NCI-H345 (cell line): ENCODE data around the gene CDHR2.

Experiments
- DNase-seq: peaks from one replicate; lab custom pipeline; 2025; lab: John Stamatoyannopoulos, UW

Gene CDHR2, protein sequence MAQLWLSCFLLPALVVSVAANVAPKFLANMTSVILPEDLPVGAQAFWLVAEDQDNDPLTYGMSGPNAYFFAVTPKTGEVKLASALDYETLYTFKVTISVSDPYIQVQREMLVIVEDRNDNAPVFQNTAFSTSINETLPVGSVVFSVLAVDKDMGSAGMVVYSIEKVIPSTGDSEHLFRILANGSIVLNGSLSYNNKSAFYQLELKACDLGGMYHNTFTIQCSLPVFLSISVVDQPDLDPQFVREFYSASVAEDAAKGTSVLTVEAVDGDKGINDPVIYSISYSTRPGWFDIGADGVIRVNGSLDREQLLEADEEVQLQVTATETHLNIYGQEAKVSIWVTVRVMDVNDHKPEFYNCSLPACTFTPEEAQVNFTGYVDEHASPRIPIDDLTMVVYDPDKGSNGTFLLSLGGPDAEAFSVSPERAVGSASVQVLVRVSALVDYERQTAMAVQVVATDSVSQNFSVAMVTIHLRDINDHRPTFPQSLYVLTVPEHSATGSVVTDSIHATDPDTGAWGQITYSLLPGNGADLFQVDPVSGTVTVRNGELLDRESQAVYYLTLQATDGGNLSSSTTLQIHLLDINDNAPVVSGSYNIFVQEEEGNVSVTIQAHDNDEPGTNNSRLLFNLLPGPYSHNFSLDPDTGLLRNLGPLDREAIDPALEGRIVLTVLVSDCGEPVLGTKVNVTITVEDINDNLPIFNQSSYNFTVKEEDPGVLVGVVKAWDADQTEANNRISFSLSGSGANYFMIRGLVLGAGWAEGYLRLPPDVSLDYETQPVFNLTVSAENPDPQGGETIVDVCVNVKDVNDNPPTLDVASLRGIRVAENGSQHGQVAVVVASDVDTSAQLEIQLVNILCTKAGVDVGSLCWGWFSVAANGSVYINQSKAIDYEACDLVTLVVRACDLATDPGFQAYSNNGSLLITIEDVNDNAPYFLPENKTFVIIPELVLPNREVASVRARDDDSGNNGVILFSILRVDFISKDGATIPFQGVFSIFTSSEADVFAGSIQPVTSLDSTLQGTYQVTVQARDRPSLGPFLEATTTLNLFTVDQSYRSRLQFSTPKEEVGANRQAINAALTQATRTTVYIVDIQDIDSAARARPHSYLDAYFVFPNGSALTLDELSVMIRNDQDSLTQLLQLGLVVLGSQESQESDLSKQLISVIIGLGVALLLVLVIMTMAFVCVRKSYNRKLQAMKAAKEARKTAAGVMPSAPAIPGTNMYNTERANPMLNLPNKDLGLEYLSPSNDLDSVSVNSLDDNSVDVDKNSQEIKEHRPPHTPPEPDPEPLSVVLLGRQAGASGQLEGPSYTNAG (N-terminal part only)

DNA sequence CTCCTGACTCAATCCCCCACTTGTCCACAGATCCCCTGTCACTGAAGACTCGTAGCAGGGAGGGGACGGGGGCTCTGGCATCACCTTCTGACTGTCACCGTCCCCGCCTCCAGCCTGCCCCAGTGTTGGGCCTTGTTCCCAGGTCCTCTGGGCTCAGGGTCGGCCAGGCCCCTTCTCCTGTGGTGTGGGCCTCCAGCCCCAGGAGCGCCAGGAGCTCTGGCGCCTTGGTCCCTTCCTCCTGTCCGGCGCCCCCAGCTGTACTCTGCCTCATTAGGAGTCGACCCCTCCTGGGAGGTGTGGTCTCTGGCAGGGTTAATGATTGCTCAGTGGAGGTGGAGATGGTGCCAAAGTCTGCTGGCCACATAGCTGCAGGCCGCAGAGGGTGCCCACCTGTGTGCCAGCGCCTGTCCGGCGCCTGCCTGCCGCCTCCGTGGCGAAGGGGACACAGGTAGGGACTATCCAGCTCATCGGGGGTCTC, at the start of gene CDHR2:
Gene CDHR2 (plus strand): TSS at position 376 of the 478 bp plus-strand sequence. CDS start 16,011 bp downstream, outside the sequence.
- DNase-seq = no peak

DNA sequence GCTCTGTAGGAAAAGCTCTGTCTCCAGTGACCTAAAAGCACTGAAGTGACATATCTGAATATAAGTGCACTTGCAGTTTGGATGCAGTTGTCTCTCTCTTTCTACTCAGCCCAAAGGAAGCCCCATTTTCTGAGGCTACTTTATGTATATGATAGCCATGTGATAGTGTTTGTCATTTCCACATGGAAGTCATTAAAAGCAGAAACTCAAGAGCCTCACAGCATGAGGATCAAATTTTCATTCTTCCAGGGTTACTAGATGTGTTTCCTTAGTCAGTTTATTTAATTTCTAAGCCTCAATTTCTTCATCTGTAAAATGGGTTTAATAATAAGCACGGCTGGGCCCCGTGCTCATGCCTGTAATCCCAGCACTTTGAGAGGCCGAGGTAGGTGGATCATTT, 48.6 kb upstream of the CDHR2 start:
- DNase-seq = no peak

DNA sequence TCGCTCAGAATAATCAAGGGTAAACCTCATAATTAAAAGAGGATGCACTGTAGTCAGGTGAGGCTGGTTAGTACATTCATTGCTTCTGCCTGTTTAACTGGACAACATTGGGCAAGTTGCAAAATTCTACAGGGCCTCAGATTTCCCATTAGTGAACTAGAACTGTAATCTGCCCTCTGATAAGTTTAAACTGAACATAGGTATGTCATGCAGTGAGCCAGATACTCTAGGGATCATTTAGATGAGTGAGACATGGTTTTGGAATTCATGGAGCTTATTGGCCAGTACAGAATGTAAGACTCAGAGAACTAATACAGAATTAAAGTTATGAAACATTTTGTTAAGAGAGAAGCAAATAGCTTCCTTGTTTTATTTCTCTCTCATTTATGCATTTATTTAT, 47.8 kb upstream of the CDHR2 start:
- no peak for DNase-seq

DNA sequence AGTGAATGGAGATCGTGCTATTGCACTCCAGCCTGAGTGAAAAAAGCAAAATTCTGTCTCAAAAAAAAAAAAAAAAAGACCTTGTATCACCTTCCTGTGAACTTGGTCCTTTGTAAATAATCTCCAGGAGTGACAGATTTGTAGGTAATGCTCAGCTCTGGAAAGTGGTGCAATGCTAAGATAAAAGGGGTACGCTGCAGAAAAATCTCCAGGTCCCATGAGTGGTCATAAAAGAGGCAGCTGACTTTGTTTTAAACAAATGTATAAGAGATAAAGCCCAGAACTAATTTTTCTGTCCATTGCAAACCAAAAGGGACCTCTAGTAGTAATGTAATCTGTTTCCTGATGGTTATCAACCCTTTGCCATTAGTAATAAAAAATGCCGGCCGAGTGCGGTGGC, 45.6 kb upstream of the CDHR2 start:
- DNase-seq = no peak

DNA sequence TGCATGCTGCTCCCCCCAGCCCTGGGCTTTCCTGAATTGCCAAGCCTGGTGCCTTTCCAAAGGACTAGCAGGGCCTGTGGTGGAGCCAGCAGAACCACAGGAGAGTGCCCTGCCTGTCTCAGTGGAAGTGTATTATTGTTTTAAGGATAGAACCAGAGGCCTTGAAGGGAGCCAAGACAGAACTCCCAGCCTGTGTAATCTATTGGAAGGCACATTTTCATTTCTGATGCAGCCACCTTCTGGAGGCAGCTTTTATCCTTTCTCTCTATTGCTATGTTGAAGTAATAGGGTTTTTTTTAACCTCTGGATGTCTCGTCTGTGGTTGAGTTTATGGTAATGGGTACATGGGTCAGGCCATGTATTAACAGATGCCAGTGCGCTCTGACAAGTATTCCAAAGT, 41.2 kb upstream of the CDHR2 start:
- no peak for DNase-seq

DNA sequence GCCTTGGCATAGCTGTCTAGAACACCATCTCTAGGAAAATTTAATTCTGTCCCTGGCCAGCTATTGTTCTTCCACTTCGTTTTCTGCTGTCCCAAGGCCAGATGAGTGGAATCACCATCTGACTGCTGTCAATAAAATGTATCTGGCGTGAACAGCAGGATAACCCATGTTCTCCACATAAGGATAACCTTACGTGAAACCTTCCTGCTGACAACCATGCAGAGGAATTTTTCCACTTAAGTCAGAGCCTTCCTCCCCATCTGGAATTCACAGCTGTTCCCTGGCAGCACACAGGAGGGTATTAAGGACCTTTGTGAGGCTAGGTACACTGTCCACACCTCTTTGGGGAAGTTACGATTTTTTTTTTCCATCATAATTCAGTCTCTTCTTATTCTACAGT, 40.5 kb upstream of the CDHR2 start:
- no peak for DNase-seq

DNA sequence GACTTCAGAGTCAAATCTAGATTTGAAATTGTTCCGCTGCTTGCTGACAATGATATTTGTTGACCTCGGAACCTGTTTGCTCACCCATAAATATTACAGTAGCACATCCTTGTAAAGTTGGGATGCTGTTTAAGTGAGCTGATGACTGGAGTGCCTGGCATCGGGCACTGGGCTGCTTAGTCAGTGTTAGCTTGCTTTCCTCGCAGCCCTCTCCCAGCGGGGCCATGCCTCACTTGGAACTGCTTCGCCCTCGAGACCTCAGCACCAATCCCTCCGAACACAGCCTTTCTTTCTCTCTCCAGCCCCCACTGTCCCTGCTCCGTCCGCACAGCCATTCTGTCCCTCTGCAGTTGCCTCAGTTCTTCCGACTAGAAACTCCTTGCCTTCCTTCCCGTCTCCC, 35.4 kb upstream of the CDHR2 start:
- DNase-seq = no peak

DNA sequence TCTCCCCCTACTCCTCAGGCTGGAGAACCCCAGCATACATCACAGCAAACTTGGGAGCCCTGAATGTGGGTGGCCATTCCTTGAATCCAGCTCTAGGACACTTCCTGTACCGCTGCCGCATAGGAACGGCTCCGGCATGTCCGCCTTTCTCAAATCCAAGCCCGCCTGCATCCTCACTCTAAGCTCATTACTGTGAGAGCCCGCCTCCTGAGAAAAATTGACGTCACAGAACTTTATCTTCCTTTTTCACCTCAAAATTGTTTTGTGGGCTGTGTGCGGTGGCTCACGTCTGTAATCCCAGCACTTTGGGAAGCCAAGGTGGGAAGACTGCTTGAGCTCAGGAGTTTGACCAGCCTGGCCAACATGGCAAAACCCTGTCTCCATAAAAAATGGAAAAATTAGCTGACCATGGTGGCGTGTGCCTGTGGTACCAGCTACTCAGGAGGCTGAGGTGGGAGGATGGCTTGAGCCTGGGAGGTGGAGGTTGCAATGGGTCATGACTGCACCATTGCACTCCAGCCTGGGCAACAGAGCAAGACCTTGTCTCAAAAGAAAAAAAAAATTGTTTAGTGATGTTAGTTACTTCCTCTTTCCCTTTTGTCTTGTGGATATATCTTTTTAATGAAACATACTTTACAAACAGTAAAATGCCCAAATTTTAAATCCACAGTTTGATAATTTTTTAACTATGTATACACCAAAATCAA, 34.7 kb upstream of the CDHR2 start:
- no peak for DNase-seq

DNA sequence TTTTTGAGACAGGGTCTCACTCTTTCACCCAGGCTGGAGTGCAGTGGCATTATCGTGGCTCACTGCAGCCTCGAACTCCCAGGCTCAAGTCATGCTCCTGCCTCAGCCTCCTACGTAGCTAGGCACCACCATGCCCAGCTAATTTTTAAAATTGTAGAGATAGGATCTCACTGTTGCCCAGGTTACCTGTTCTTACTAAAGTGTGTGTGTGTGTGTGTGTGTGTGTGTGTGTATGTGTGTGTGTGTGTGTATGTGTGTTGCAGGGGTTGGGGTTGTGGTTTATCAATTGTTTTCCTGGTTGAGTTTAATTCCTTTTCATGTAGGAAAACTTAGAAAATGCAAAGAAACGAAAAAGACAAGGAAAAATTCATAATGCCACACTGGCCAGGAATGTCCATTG, 33.7 kb upstream of the CDHR2 start:
- no peak for DNase-seq

DNA sequence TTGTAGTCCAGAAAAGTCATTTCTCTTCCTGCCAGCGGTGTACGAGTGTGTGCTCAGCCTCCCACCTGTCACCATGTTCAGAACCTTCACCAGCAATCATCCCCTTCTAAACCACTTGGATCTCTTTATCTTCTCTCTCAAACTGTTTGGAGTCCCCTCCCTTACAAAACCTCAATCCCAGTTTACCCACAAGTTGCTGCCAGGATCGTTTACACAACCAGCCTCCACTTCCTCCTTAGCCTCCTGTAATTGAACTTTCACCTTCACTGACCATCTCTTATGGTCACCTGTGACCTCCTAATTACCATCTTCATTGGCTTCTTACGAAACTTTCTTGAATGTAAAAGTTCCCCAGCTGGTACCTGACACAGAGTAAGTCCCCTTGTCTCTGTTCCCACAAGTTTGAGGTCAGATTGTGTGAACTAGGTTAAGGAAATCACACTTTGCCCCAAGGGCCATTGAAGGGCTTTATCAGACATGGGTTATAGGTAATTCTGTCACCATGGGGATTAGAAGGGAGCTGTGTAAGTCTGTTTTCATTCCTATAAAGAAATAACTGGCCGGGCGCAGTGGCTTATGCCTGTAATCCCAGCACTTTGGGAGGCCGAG, 32.0 kb upstream of the CDHR2 start:
- DNase-seq = no peak

DNA sequence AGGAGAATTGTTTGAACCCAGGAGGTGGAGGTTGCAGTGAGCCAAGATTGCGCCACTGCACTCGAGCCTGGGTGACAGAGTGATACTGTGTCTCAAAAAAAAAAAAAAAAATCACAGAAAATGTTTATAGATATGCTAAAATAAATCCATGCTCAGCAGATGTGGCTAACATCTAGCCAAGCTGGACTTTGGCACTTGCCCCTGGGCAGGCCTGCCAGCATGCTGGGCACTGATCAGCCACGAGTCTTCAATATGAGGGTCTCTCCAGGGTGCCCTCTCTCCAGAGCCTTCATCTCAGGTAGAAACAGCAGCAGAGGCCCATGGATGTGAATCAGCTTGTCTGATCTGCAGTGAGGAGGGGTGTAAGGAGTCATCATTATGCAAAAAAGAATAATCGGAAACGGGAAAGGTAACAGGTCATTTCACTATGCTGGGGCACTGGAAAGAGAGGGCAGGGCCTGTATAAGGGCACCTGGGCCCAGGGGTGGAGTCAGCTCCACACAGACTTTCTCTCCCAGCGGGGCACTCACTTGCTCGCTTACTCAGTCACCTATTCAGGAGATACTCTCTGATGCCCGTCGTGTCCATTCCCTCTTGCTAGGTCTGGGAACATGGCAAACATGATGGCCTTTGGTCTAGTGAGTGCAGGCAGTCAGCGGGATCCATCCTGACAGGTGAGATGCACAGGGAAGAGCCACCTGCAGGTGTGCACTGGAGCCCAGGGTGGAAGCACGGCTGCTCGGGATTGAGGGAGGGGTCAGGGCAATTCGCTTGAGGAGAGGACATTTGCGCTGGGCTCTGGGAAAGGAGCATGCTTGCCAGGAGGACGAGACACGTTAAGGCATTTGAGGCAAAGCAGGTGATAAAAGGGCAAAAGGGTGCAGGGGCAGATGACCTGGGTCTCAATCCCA, 29.1 kb upstream of the CDHR2 start:
- DNase-seq = no peak

DNA sequence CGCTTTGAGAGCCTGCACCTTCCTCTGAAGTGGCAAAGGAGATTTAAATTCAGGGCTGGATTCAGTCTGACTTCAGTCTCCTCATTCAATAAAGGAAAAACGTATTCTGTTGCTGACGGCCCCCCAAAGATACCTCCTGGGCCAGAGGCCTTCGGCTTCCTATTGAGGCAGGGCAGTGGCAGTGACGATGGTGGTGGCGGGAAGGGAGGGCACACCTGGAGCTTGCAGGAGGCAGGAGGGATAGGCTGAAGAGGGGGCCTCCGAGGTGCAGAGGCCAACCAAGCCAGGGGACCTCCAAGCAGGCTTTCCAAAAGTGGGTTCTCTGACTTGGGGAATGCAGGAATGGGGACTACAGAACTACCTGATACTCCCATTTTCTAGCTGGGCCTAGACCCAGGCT, 27.9 kb upstream of the CDHR2 start:
- DNase-seq = no peak

DNA sequence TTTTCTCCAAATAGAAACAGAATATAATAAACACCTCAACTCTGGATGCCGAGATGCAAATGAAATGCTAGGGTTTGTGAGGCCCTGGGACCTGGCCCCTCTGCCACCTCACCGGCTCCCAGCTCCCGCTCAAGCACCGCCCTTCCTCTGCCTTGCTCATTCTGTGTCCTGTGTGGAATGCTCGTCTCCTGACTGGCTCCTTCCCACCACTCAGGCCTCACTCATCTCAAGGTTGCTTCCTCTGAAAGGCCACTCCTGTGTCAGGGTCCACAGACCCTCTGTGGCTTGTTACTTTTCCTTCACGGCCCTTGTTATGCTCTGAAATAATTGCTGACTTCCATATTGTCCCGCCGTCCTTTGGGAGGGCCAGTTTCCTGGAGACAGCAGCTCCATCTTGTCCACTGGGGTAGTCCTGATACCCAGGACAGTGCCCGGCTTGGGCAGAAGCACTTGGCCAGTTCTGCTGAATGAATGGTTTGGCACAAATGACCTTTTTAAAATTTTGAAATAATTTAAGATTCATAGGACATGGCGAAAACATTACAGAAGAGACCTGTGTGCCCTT, 27.4 kb upstream of the CDHR2 start:
- DNase-seq = no peak

DNA sequence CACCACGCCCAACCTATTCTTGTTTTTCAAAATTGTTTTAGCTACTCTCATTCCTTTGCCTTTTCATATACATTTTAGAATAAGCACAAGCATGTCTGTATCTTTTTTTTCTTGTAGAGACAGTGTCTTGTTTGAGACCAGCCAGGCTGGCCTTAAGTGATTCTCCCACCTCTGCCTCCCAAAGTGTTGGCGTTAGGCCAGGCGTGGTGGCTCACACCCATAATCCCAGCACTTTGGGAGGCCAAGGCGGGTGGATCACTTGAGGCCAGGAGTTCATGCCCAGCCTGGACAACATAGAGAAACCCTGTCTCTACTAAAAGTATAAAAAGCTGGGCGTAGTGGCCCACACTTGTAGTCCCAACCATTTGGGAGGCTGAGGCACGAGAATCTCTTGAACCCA, 25.0 kb upstream of the CDHR2 start:
- no peak for DNase-seq

DNA sequence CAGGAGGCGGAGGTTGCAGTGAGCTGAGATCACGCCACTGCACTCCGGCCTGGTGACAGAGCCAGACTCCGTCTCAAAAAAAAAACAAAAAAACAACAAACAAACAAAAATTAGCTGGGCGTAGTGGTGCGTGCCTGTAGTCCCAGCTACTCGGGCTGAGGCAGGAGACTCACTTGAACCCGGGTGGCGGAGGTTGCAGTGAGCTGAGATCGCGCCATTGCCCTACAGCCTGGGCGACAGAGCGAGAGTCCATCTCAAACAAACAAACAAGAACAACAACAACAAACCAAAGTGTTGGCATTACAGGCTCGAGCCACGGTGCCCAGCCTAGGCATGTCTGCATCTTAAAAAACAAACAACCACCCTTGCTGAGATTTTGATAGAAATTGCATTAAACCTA, 24.2 kb upstream of the CDHR2 start:
- DNase-seq = no peak

DNA sequence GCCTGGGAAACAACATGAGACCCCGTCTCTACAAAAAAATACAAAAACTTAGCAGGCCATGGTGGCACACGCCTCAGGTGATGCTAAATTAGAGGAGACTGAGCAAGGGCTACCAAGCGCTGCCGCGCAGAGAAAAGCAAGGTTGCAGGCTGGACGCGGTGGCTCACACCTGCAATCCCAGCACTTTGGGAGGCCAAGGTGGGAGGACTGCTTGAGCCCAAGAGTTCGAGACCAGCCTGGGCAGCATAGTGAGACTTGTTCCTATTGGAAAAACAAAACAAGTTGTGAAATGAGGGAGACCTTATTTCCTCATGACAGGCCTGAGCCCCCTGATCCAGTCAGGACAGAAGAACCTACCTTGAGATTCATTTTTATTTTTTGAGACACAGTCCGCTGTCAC, 23.5 kb upstream of the CDHR2 start:
- DNase-seq = no peak

DNA sequence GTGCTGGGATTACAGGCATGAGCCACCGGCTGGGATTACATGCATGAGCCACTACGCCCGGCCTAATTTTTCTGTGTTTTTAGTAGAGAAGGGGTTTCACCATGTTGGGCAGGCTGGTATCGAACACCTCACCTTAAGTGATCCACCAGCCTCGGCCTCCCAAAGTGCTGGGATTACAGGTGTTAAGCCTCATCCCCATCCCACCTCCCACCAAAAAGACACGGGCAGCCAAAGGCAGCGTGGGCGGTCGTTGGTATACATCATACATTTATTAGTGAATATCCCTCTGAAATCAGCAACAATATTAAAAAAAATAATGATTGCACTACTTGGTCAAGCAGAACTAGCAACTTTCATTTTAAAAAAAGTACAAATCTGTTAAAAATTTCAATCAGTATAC, 22.7 kb upstream of the CDHR2 start:
- no peak for DNase-seq

DNA sequence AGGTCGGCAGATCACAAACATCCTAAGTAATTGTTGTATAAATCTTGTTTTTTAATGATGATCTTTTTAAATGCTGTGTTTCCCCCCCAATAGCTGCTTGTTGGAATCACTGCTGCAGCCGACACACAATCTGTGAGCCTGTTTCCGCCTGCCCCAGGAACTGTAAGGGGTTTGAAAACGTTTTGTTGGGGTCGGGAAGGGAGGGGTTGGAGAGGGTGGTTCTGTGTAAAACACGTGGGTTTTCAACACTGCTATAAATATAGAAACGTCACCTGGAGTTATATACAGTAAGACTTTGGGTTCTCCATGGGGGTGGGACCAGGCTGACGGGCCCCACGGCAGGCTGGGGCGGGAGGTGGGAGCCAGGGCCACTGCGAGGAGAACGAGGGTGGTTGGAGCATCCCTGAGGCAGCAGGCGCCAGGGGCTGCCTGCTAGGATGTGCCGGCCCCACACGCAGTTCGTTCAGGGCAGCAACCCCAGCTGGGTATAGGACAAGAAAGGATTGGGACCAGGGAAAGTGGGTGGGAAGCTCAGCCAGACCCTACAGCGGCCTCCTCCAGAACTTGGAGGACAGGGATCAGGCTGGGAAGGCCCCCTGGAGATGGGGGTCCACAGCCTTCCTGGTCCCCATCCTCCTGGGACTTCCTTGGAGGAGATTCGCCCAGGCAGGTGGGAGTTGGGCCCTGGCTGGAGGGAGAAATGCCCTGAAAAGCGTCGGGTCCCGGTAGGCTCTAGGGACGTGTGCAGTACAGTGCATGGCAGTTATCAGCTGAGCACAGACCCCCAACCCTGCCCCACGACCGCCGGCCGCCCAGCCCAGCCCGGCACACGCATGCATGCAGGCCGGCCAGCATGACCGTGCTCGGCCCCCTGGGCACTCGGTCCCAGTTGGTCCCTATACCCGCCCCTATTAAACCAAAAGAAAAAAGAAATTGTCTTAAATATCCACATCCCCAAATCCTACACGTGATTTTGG, 21.6 kb upstream of the CDHR2 start:
- DNase-seq = no peak

DNA sequence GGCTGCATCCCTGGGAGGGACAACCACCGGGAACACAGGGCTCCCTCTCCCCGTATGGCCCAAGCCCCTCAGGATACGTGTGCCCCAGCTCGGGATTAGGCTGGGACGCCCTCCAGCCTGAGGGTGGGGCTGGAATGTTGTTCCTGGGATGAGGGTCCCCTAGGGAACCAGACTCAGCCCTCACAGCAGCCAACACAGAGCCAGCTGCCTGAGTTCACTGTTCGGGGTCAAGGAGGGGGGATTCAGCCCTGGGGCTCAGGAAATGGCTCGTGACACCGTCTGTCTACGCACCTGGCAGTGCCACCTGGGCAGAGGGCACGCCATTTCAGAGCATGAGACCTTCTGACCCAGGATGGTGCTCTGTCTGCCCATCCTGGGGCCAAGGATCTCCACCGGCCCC, 20.8 kb upstream of the CDHR2 start:
- no peak for DNase-seq
